Measurements from ENCODE around the gene CFHR5.
"Not testable (repeated sequence)": the region's sequence is repeated elsewhere in the genome, so short reads cannot be mapped to it uniquely, and the experiment has no call there.

The CFHR5 gene

DNA sequence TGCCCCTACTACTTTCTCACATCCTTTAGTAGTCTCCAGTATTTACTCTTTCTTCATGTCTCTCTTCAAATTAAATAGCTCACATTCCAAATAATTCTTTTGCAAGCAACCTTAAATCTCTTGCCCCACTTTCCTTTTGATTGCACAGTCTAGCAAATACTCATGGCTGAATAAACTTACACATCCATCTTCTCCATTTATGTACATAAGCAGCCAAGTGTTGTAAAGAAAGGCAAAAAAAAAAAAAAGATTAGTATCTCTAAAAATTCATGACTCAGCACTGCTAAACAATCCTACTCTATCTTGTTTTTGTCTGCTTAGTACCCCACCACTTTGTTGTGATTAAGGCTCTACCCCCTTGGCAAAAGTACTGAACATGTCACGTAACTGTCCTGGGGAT is 47.1 kb downstream of the CFHR5 start:
- no peak for DNase-seq

DNA sequence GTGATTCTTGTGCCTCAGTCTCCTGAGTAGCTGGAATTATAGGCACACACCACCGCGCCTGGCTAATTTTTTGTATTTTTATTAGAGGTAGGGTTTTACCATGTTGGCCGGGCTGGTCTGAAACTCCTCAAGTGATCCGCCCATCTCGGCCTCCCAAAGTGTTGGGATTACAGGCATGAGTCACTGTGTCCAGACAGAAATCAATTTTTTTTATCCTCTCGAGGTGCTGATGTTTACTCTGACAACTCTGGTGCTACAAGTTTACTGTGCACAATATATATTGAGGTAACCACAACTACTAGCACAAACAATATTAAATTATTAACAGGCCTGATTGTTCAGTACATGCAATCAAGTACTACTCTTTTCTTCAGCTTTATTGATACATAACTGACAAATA is 50.0 kb downstream of the CFHR5 start:
- DNase-seq: no peak

DNA sequence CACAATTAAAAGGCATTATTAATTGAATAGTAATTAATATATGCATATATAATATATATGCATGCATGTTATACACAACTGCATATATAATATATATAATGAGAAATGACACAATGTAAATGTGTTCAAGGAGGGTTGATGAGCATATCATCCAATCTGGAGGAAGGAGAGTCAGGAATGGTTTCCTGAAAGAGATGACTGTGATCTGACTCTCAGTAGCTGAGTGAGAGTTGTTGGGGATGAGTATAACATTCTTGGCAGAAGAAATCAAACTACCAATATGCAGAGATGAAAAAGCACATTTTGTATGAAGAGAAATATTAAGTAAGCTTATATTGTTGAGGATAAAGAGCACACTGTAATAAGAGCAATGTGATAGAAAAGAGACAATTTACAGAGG is 52.4 kb downstream of the CFHR5 start:
- no peak for DNase-seq

DNA sequence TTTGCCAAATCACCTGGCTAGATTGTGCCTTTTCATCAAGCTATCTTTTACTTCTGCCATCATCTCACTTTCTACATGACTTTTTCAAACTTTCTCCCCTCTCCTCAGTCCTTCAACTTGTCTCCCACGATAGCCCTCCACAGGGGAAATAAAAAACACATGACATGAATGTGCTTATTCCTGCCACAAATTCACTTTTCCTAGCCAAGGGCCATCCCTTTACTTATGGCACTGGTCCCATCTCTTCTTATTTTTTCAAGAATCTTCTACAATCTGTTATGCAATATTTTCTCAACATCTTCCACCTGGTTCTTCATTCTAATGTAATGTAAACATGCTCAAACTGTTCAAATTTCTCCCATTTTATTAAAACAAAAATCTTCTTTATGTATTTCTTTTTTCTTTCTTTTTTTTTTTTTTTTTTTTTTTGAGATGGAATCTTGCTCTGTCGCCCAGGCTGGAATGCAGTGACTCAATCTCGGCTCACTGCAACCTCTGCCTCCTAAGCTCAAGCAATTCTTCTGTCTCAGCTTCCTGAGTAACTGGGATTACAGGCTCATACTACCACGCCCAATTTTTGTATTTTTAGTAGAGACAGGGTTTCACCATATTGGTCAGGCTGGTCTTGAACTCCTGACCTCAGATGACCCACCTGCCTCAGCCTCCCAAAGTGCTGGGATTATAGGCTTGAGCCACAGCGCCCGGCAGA is 57.4 kb downstream of the CFHR5 start:
- not testable (repeated sequence) for DNase-seq

DNA sequence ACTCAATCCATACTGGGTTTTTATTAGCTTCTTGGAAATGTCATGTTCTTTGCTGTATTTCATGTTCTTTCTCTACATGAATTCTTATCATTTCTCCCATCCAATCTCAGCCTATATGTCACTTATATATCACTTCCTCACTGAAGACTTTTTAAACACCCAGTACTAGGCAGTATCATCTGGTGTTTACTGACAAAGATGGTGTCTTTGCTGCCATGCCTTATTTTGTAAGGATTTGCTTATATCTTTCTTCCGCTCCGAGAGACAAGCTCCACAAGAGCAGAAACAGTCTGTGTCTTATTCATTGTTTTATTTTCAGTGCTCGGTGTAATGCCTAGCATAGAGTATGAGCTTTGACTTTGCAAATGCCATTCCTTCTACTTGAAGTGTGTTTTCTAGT is 59.5 kb downstream of the CFHR5 start:
- DNase-seq: no peak

DNA sequence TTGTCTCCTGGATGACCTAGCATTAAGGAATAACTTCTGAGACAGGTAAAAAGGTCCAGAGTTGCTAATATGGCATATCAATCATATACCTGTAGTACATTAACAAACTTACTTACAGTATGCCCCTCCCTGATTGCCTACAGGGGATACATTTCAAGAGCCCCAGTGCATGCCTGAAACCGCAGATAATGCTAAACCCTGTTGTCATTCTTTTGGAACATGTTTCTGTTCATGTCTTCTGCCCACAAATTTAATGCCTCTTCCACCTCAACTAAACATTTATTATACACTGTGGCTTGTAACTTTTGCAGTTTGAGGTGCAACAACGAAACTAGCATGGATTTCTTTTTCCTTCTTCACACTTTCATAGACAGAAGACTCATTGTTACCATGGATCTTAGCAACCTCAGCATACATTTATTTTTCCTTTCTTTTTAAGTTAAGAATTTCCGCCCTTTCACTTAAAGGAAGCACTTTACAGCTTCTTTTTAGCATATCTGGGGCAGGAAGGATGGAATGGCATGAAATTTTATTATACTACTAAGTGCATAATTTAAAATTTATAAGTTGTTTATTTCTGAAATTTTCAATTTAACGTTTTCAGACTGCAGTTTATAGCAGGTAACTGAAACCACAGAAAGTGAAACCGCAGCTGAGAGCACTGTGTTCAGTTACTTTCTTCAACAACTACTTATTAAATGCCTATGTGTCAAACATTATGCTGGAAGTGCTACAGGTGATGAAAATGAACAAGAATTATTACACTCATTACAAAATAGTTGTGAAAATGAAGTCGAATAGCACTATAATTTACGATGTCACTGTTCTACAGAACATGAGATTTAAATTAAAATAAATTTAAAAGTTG is 64.4 kb downstream of the CFHR5 start:
- DNase-seq: no peak

DNA sequence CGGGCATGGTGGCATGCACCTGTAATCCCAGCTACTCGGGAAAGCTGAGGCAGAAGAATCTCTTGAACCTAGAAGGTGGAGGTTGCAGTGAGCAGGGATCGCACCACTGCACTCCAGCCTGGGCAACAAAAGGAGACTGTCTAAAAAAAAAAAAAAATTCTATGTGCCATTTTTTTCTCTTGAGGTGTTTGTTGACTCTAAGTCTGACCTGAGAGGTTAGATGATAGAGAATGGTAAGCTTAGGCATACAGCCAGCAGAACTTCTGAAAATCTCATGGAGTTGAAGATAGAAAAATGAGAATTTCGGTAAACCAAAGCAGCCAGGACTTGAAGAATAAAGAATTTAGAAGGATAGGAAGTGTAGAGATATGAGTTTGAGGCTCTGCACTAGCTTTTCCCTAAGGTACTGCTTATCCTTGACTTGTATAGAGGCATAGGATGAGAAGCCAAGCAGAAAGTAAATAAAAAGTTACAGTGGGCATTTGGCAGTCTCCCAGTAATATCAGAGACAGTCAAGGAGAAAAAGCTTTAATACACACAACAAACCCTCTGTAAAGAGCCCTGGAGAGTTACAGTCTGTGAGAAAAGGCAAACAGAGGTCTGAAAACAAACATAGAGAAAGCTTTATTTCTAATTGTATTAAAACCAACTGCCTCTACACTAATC is 65.5 kb downstream of the CFHR5 start:
- no peak for DNase-seq

DNA sequence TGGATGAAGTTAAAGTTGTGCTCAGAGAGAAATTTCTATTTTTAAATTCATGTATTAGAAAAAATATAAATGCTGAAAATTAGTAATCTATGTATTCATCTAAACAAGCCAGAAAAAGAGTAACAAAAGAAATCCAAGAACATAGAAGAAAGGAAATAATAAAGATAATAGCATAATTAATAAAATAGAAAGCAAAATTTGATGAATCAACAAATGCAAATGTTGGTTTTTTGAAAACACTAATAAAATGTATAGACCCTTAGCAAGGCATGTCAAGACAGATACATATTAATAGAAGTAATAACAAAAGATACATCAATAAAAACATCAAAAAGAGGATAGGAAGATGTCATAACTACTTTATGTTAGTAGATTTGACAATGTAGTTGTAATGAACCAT is 71.7 kb downstream of the CFHR5 start:
- no peak for DNase-seq

Measured in NCI-H524 (cell line).